HEK293 (cell line): ENCODE measurements around the gene PLP1.

ENCODE experiments used
- HIC1 ChIP-seq: fragments of 450-650 bp; formaldehyde crosslinking; IDR thresholded peaks from 2 replicates; pipeline ENCODE4 v1.5.1; 2016; ENCODE audit warnings: missing biosample characterization, missing genetic modification characterization
- KLF8 ChIP-seq: fragments of 450-650 bp; formaldehyde crosslinking; IDR thresholded peaks from 2 replicates; pipeline ENCODE4 v1.5.1; 2016; ENCODE audit warnings: missing biosample characterization, missing genetic modification characterization
- MYNN ChIP-seq: fragments of 450-650 bp; formaldehyde crosslinking; IDR thresholded peaks from 2 replicates; pipeline ENCODE4 v1.5.1; 2016; ENCODE audit warnings: missing biosample characterization, missing genetic modification characterization, borderline replicate concordance
- PRDM2 ChIP-seq: fragments of 450-650 bp; formaldehyde crosslinking; IDR thresholded peaks from 2 replicates; pipeline ENCODE4 v1.5.1; 2016; ENCODE audit warnings: missing biosample characterization, missing genetic modification characterization, borderline replicate concordance
- PRDM4 ChIP-seq: fragments of 450-650 bp; formaldehyde crosslinking; IDR thresholded peaks from 2 replicates; pipeline ENCODE4 v1.5.1; 2017; ENCODE audit warnings: missing biosample characterization, missing genetic modification characterization
- PRDM6 ChIP-seq: fragments of 450-650 bp; formaldehyde crosslinking; IDR thresholded peaks from 2 replicates; pipeline ENCODE4 v1.5.1; 2017; ENCODE audit warnings: missing biosample characterization, missing genetic modification characterization
- TCF7L2 ChIP-seq: IDR thresholded peaks from 2 replicates; pipeline ENCODE4 v1.6.1; 2011; ENCODE audit warnings: low read depth, mild to moderate bottlenecking, inconsistent platforms, low read length, moderate library complexity, borderline replicate concordance
- ZBTB1 ChIP-seq: fragments of 450-650 bp; formaldehyde crosslinking; IDR thresholded peaks from 2 replicates; pipeline ENCODE4 v1.5.1; 2016; ENCODE audit warnings: missing biosample characterization, missing genetic modification characterization
- ZNF138 ChIP-seq: fragments of 450-650 bp; formaldehyde crosslinking; IDR thresholded peaks from 2 replicates; pipeline ENCODE4 v1.5.1; 2016; ENCODE audit warnings: missing biosample characterization, missing genetic modification characterization, borderline replicate concordance
- ZNF16 ChIP-seq: fragments of 450-650 bp; formaldehyde crosslinking; IDR thresholded peaks from 2 replicates; pipeline ENCODE4 v1.5.1; 2016; ENCODE audit warnings: low read depth, missing biosample characterization, missing genetic modification characterization
- ZNF202 ChIP-seq: fragments of 450-650 bp; formaldehyde crosslinking; IDR thresholded peaks from 2 replicates; pipeline ENCODE4 v1.5.1; 2016; ENCODE audit warnings: missing biosample characterization, missing genetic modification characterization, borderline replicate concordance
- ZNF513 ChIP-seq: fragments of 450-650 bp; IDR thresholded peaks from 2 replicates; pipeline ENCODE4 v1.5.1; 2018; ENCODE audit warnings: missing biosample characterization, missing genetic modification characterization
- ZNF580 ChIP-seq: fragments of 450-650 bp; formaldehyde crosslinking; IDR thresholded peaks from 2 replicates; pipeline ENCODE4 v1.5.1; 2016; ENCODE audit warnings: missing biosample characterization, missing genetic modification characterization
- ZNF621 ChIP-seq: fragments of 450-650 bp; formaldehyde crosslinking; IDR thresholded peaks from 2 replicates; pipeline ENCODE4 v1.5.1; 2017; ENCODE audit warnings: missing biosample characterization, missing genetic modification characterization
- ZNF623 ChIP-seq: fragments of 450-650 bp; formaldehyde crosslinking; IDR thresholded peaks from 2 replicates; pipeline ENCODE4 v1.5.1; 2016; ENCODE audit warnings: missing biosample characterization, missing genetic modification characterization
- ZNF624 ChIP-seq: fragments of 450-650 bp; formaldehyde crosslinking; IDR thresholded peaks from 2 replicates; pipeline ENCODE4 v1.5.1; 2017; ENCODE audit warnings: missing biosample characterization, missing genetic modification characterization
- ZNF626 ChIP-seq: fragments of 450-650 bp; sonication (Bioruptor Pico); formaldehyde crosslinking; IDR thresholded peaks from 2 replicates; pipeline ENCODE4 v1.5.1; 2018; ENCODE audit warnings: missing biosample characterization, missing genetic modification characterization, inconsistent platforms
- ZNF639 ChIP-seq: fragments of 450-650 bp; formaldehyde crosslinking; IDR thresholded peaks from 2 replicates; pipeline ENCODE4 v1.5.1; 2016; ENCODE audit warnings: missing biosample characterization, missing genetic modification characterization
- ZNF837 ChIP-seq: fragments of 450-650 bp; formaldehyde crosslinking; IDR thresholded peaks from 2 replicates; pipeline ENCODE4 v1.5.1; 2016; ENCODE audit warnings: missing biosample characterization, missing genetic modification characterization
- ZSCAN16 ChIP-seq: fragments of 450-650 bp; formaldehyde crosslinking; IDR thresholded peaks from 2 replicates; pipeline ENCODE4 v1.5.1; 2016; ENCODE audit warnings: missing biosample characterization, missing genetic modification characterization
- ZXDB ChIP-seq: fragments of 450-650 bp; formaldehyde crosslinking; IDR thresholded peaks from 2 replicates; pipeline ENCODE4 v1.5.1; 2016; ENCODE audit warnings: missing biosample characterization, missing genetic modification characterization

PLP1 gene

GRCh38 chrX:103791826-103792485 is 15.3 kb downstream of the PLP1 start (continued):
- TF ChIP-seq PRDM2 (tag by site-specific recombination): no peak
- no peak for TF ChIP-seq KLF8 (tag by site-specific recombination)
- TF ChIP-seq ZNF639 (tag by site-specific recombination): no peak
- no peak for TF ChIP-seq PRDM4 (tag by site-specific recombination)
- no peak for TF ChIP-seq ZNF621 (tag by site-specific recombination)
- 0 out of 2 replicates have a peak, but pooled peaks have one; percentile 42 for TF ChIP-seq TCF7L2
- no peak for TF ChIP-seq ZSCAN16
- no peak for TF ChIP-seq ZNF626
- TF ChIP-seq ZNF202 (tag by site-specific recombination): no peak
- no peak for TF ChIP-seq MYNN (tag by site-specific recombination)
- TF ChIP-seq ZNF837: no peak
- TF ChIP-seq ZNF624: no peak
- TF ChIP-seq ZXDB: 0 out of 2 replicates have a peak, but pooled peaks have one; percentile 14
- 0 out of 2 replicates have a peak, but pooled peaks have one; percentile 16 for TF ChIP-seq PRDM6
- TF ChIP-seq ZBTB1 (tag by site-specific recombination): no peak
- TF ChIP-seq ZNF580 (tag by site-specific recombination): no peak
- no peak for TF ChIP-seq HIC1 (tag by site-specific recombination)
- no peak for TF ChIP-seq ZNF513 (tag by site-specific recombination)
- no peak for TF ChIP-seq ZNF16 (tag by site-specific recombination)
- no peak for TF ChIP-seq ZNF138 (tag by site-specific recombination)
- TF ChIP-seq ZNF623: no peak
